SK-N-SH treated with all-trans-retinoic acid at 6 μM for 48 hours (cell line): Measurements from ENCODE around the gene TPRG1.

ENCODE experiments used
- ATAC-seq: fragments of 200-7000 bp; cut with Tn5 transposase; 3 replicates; pipeline ENCODE4 v1.9.1; 2020; ENCODE audit warnings: mild to moderate bottlenecking, moderate library complexity
- ARNTL ChIP-seq: fragments of 450-650 bp; formaldehyde crosslinking; IDR thresholded peaks from 2 replicates; pipeline ENCODE4 v1.5.0; 2020; ENCODE audit warnings: low read depth, mild to moderate bottlenecking, moderate library complexity, borderline replicate concordance
- BACH2 ChIP-seq: fragments of 250-450 bp; sonication (Bioruptor Pico); IDR thresholded peaks from 2 replicates; pipeline ENCODE4 v1.9.0; 2021; ENCODE audit warnings: mild to moderate bottlenecking, borderline replicate concordance
- CSDC2 ChIP-seq: fragments of 250-450 bp; sonication (Bioruptor Pico); IDR thresholded peaks from 2 replicates; pipeline ENCODE4 v1.5.0; 2020; ENCODE audit warnings: mild to moderate bottlenecking, moderate library complexity
- GLIS3 ChIP-seq: fragments of 250-450 bp; sonication (Bioruptor Pico); IDR thresholded peaks from 2 replicates; pipeline ENCODE4 v1.5.0; 2020; ENCODE audit warnings: mild to moderate bottlenecking, moderate library complexity
- ISL1 ChIP-seq: fragments of 250-450 bp; sonication (Bioruptor Pico); IDR thresholded peaks from 2 replicates; pipeline ENCODE4 v2.1.2; 2022; ENCODE audit warnings: mild to moderate bottlenecking, moderate library complexity
- OSR1 ChIP-seq: fragments of 250-450 bp; sonication (Bioruptor Pico); IDR thresholded peaks from 2 replicates; pipeline ENCODE4 v1.8.0; 2022; ENCODE audit warnings: moderate library complexity, mild to moderate bottlenecking, inconsistent platforms
- PPARA ChIP-seq: fragments of 250-450 bp; sonication (Bioruptor Pico); IDR thresholded peaks from 2 replicates; pipeline ENCODE4 v1.5.0; 2020; ENCODE audit warnings: mild to moderate bottlenecking, borderline replicate concordance
- RARB ChIP-seq: fragments of 250-450 bp; sonication (Bioruptor Pico); IDR thresholded peaks from 2 replicates; pipeline ENCODE4 v1.8.0; 2021; ENCODE audit warnings: mild to moderate bottlenecking, moderate library complexity
- SNAI2 ChIP-seq: fragments of 250-450 bp; sonication (Bioruptor Pico); IDR thresholded peaks from 2 replicates; pipeline ENCODE4 v1.5.0; 2020; ENCODE audit warnings: mild to moderate bottlenecking, moderate library complexity
- TCF4 ChIP-seq: fragments of 250-450 bp; sonication (Bioruptor Pico); IDR thresholded peaks from 2 replicates; pipeline ENCODE4 v1.8.0; 2021; ENCODE audit warnings: mild to moderate bottlenecking, moderate library complexity, borderline replicate concordance
- TOX ChIP-seq: fragments of 250-450 bp; sonication (Bioruptor Pico); IDR thresholded peaks from 2 replicates; pipeline ENCODE4 v1.8.0; 2021; ENCODE audit warnings: mild to moderate bottlenecking, moderate library complexity, borderline replicate concordance
- ZC3H10 ChIP-seq: fragments of 250-450 bp; sonication (Bioruptor Pico); IDR thresholded peaks from 2 replicates; pipeline ENCODE4 v1.5.1; 2021; ENCODE audit warnings: mild to moderate bottlenecking, moderate library complexity
- ZFP3 ChIP-seq: fragments of 250-450 bp; sonication (Bioruptor Pico); IDR thresholded peaks from 2 replicates; pipeline ENCODE4 v1.5.0; 2020; ENCODE audit warnings: mild to moderate bottlenecking, moderate library complexity
- ZFP30 ChIP-seq: fragments of 450-650 bp; formaldehyde crosslinking; IDR thresholded peaks from 2 replicates; pipeline ENCODE4 v1.5.0; 2022; ENCODE audit warnings: mild to moderate bottlenecking, moderate library complexity
- ZNF565 ChIP-seq: fragments of 450-650 bp; formaldehyde crosslinking; conservative IDR thresholded peaks from 2 replicates; pipeline ENCODE4 v1.5.0; 2020; ENCODE audit warnings: low read depth, mild to moderate bottlenecking, moderate library complexity
- ZNF70 ChIP-seq: fragments of 450-650 bp; formaldehyde crosslinking; IDR thresholded peaks from 2 replicates; pipeline ENCODE4 v1.5.0; 2020; ENCODE audit warnings: mild to moderate bottlenecking, moderate library complexity
- ZNF8 ChIP-seq: fragments of 450-650 bp; formaldehyde crosslinking; IDR thresholded peaks from 2 replicates; pipeline ENCODE4 v1.5.0; 2020; ENCODE audit warnings: mild to moderate bottlenecking, moderate library complexity
- TF ChIP-seq, protein P1 (sequence below): fragments of 250-450 bp; sonication (Bioruptor Pico); IDR thresholded peaks from 2 replicates; pipeline ENCODE4 v1.5.1; 2021; ENCODE audit warnings: mild to moderate bottlenecking, moderate library complexity
- TF ChIP-seq, protein P2 (sequence below): fragments of 250-450 bp; sonication (Bioruptor Pico); IDR thresholded peaks from 2 replicates; pipeline ENCODE4 v1.8.0; 2020; ENCODE audit warnings: mild to moderate bottlenecking, moderate library complexity, borderline replicate concordance
- TF ChIP-seq, protein P3 (sequence below): fragments of 250-450 bp; sonication (Bioruptor Pico); IDR thresholded peaks from 2 replicates; pipeline ENCODE4 v1.5.0; 2020; ENCODE audit warnings: mild to moderate bottlenecking, moderate library complexity
- TF ChIP-seq, protein P4 (sequence below): fragments of 250-450 bp; sonication (Bioruptor Pico); IDR thresholded peaks from 2 replicates; pipeline ENCODE4 v1.8.0; 2021; ENCODE audit warnings: low read depth, mild to moderate bottlenecking, moderate library complexity, borderline replicate concordance
- TF ChIP-seq, protein P5 (sequence below): fragments of 250-450 bp; sonication (Bioruptor Pico); IDR thresholded peaks from 2 replicates; pipeline ENCODE4 v1.5.1; 2020; ENCODE audit warnings: low read depth, mild to moderate bottlenecking, moderate library complexity

Gene TPRG1

DNA sequence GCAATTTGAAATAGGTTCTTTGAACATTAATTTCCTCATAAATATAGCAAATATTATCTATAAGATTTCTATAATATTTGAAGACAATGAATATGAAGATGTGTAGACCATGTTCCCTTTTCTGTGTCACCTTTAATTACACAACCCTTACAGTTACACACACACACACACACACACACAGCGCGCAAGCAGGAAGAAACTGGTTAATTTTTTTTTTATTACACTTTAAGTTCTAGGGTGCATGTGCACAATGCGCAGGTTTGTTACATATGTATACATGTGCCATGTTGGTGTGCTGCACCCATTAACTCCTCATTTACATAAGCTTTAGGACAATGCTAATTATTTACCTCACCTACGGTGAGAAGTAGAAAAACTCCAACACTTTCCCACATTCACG lies 122.9 kb downstream of the TPRG1 start (continued):
- TF ChIP-seq, protein P1, sequence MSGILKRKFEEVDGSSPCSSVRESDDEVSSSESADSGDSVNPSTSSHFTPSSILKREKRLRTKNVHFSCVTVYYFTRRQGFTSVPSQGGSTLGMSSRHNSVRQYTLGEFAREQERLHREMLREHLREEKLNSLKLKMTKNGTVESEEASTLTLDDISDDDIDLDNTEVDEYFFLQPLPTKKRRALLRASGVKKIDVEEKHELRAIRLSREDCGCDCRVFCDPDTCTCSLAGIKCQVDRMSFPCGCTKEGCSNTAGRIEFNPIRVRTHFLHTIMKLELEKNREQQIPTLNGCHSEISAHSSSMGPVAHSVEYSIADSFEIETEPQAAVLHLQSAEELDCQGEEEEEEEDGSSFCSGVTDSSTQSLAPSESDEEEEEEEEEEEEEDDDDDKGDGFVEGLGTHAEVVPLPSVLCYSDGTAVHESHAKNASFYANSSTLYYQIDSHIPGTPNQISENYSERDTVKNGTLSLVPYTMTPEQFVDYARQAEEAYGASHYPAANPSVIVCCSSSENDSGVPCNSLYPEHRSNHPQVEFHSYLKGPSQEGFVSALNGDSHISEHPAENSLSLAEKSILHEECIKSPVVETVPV (CRISPR knock-in tag), result no peak
- no peak for TF ChIP-seq ARNTL

DNA sequence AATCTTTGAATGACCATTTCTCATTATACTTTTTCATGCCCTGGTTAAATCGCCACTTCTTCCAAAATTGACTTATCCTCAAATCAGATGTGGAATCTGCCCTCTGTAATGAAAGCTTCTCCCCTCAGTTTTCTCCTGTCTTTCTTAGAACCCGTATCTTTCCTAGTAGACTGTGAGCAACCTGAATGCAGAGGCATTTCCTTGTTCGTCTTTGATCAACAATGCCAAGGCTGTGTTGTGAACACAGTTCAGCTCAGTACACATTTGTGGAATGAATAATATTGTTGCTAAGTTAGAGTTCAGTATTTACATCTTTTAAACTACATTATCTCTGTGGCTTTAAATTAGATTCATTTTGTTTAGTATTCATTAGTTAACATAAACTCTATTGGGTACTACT lies 123.3 kb downstream of the TPRG1 start:
- no peak for ATAC-seq
- TF ChIP-seq ARNTL (no peak), ISL1 (CRISPR knock-in tag) (no peak), RARB (no peak), BACH2 (no peak), GLIS3 (CRISPR knock-in tag) (no peak), TOX (CRISPR knock-in tag) (no peak), ZNF565 (no peak), TCF4 (no peak), OSR1 (CRISPR knock-in tag) (no peak), SNAI2 (CRISPR knock-in tag) (no peak), ZC3H10 (no peak), CSDC2 (CRISPR knock-in tag) (no peak), ZFP30 (CRISPR knock-in tag) (no peak)
- TF ChIP-seq, protein P2, sequence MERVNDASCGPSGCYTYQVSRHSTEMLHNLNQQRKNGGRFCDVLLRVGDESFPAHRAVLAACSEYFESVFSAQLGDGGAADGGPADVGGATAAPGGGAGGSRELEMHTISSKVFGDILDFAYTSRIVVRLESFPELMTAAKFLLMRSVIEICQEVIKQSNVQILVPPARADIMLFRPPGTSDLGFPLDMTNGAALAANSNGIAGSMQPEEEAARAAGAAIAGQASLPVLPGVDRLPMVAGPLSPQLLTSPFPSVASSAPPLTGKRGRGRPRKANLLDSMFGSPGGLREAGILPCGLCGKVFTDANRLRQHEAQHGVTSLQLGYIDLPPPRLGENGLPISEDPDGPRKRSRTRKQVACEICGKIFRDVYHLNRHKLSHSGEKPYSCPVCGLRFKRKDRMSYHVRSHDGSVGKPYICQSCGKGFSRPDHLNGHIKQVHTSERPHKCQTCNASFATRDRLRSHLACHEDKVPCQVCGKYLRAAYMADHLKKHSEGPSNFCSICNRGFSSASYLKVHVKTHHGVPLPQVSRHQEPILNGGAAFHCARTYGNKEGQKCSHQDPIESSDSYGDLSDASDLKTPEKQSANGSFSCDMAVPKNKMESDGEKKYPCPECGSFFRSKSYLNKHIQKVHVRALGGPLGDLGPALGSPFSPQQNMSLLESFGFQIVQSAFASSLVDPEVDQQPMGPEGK (CRISPR knock-in tag), result no peak
- TF ChIP-seq, protein P3, sequence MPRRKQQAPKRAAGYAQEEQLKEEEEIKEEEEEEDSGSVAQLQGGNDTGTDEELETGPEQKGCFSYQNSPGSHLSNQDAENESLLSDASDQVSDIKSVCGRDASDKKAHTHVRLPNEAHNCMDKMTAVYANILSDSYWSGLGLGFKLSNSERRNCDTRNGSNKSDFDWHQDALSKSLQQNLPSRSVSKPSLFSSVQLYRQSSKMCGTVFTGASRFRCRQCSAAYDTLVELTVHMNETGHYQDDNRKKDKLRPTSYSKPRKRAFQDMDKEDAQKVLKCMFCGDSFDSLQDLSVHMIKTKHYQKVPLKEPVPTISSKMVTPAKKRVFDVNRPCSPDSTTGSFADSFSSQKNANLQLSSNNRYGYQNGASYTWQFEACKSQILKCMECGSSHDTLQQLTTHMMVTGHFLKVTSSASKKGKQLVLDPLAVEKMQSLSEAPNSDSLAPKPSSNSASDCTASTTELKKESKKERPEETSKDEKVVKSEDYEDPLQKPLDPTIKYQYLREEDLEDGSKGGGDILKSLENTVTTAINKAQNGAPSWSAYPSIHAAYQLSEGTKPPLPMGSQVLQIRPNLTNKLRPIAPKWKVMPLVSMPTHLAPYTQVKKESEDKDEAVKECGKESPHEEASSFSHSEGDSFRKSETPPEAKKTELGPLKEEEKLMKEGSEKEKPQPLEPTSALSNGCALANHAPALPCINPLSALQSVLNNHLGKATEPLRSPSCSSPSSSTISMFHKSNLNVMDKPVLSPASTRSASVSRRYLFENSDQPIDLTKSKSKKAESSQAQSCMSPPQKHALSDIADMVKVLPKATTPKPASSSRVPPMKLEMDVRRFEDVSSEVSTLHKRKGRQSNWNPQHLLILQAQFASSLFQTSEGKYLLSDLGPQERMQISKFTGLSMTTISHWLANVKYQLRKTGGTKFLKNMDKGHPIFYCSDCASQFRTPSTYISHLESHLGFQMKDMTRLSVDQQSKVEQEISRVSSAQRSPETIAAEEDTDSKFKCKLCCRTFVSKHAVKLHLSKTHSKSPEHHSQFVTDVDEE, result no peak
- TF ChIP-seq, protein P4, sequence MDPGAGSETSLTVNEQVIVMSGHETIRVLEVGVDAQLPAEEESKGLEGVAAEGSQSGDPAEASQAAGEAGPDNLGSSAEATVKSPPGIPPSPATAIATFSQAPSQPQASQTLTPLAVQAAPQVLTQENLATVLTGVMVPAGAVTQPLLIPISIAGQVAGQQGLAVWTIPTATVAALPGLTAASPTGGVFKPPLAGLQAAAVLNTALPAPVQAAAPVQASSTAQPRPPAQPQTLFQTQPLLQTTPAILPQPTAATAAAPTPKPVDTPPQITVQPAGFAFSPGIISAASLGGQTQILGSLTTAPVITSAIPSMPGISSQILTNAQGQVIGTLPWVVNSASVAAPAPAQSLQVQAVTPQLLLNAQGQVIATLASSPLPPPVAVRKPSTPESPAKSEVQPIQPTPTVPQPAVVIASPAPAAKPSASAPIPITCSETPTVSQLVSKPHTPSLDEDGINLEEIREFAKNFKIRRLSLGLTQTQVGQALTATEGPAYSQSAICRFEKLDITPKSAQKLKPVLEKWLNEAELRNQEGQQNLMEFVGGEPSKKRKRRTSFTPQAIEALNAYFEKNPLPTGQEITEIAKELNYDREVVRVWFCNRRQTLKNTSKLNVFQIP, result no peak
- TF ChIP-seq, protein P5, sequence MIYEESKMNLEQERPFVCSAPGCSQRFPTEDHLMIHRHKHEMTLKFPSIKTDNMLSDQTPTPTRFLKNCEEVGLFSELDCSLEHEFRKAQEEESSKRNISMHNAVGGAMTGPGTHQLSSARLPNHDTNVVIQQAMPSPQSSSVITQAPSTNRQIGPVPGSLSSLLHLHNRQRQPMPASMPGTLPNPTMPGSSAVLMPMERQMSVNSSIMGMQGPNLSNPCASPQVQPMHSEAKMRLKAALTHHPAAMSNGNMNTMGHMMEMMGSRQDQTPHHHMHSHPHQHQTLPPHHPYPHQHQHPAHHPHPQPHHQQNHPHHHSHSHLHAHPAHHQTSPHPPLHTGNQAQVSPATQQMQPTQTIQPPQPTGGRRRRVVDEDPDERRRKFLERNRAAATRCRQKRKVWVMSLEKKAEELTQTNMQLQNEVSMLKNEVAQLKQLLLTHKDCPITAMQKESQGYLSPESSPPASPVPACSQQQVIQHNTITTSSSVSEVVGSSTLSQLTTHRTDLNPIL (CRISPR knock-in tag), result no peak

DNA sequence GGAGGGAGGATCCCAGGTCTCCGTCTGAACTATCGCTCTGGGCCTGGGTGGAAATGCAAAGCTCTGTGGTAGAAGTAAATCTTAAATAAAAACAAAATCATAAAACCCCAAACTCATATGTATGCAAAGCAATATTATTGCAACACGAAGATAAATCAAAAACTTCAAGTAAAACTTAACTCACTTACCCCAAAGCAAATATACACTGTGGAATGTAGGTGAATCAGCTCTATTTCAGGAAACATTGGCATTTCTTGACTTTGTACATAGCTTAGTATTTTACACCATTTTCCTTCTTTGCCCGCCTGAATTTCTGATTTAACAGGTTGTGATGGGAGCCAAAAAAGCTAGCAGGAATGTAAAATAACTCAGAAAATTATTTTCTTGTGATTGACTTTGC lies 126.2 kb downstream of the TPRG1 start:
- ATAC-seq, result no peak
- TF ChIP-seq TOX (CRISPR knock-in tag) (no peak), ZNF565 (no peak), PPARA (no peak), ZNF70 (CRISPR knock-in tag) (no peak), SNAI2 (CRISPR knock-in tag) (no peak), CSDC2 (CRISPR knock-in tag) (no peak), ZFP3 (CRISPR knock-in tag) (no peak), ZFP30 (CRISPR knock-in tag) (no peak), RARB (no peak), ARNTL (no peak), ISL1 (CRISPR knock-in tag) (no peak), OSR1 (CRISPR knock-in tag) (no peak), ZNF8 (CRISPR knock-in tag) (no peak)
- TF ChIP-seq, protein P3, result no peak
- TF ChIP-seq, protein P1 (CRISPR knock-in tag), result no peak
- TF ChIP-seq, protein P4, result no peak
